Testis (tissue), 3 donors: ENCODE measurements around the gene RIPOR3. TPM values are rescaled to one million over a fixed set of nuclear protein-coding genes. Genes with fewer than 3 reads are reported as not detected.

ENCODE experiments used
- DNase-seq: peaks from one replicate; pipeline ENCODE4 v3.0.0-alpha.2; 2019
- H3K27ac ChIP-seq, 2 donors: fragments of 200-600 bp; sonication (generic); one replicate each; pipeline ENCODE4 v1.5.1; 2019
- H3K27me3 ChIP-seq: fragments of 200-600 bp; sonication (generic); one replicate; pipeline ENCODE4 v1.5.1; 2019
- H3K36me3 ChIP-seq: fragments of 200-600 bp; sonication (generic); one replicate; pipeline ENCODE4 v1.5.1; 2017; ENCODE audit warnings: low read depth; ENCODE audit errors: missing control alignments
- H3K4me1 ChIP-seq: fragments of 200-600 bp; sonication (generic); one replicate; pipeline ENCODE4 v1.5.1; 2019
- H3K4me3 ChIP-seq, 2 donors: fragments of 200-600 bp; sonication (generic); one replicate each; pipeline ENCODE4 v1.5.1; 2017 to 2019
- H3K9me3 ChIP-seq: fragments of 200-600 bp; sonication (generic); one replicate; pipeline ENCODE4 v1.5.1; 2017
- POLR2A ChIP-seq: fragments of 450-650 bp; IDR thresholded peaks from one replicate; pipeline ENCODE4 v1.6.1; 2017; ENCODE audit warnings: antibody characterized with exemption, mild to moderate bottlenecking, moderate library complexity
- WGBS, 2 donors: methylation state at CpG; one replicate each; pipeline ENCODE4 v1.1.5; 2018; 5-methylcytosine and 5-hydroxymethylcytosine counted together
- intact Hi-C: fragments of 100-400 bp; cut with DNase I; formaldehyde crosslinking; loops from one replicate; pipeline ENCODE4 v1.15.1; 2023; ENCODE audit warnings: low total_unique reads
- polyA plus RNA-seq: library from polyadenylated mRNA; stranded (reverse); fragments of 350-450 nt; fragmentation: Illumina TruSeq; extraction: RNeasy Lipid Tissue Mini Kit (QIAGEN cat#74804); gene quantifications from one replicate; pipeline ENCODE4 v1.2.3, GENCODE V29; 2014; ENCODE audit warnings: low read depth, low replicate concordance; ENCODE audit not compliant: insufficient read depth
- total RNA-seq, 2 donors: library from RNA; depleted of rRNA; stranded (reverse); fragments of >200 nt; gene quantifications; one replicate each; pipeline ENCODE4 v1.2.3, GENCODE V29; 2016
- TF ChIP-seq, protein P1 (sequence below), 3 experiments: fragments of 450-650 bp in 2 of 3; fragments of 200-600 bp in 1 of 3; sonication (generic) in 1 of 3; IDR thresholded peaks; one replicate each; pipeline ENCODE4 v1.5.1; 2016 to 2019; ENCODE audit warnings: antibody characterized with exemption in 3 of 3, mild to moderate bottlenecking in 2 of 3, moderate library complexity in 1 of 3

RIPOR3 gene
- total and polyA plus RNA-seq, 3 donors from 2014 or later = 11.3 to 26.9 (median 22.1) TPM

DNA sequence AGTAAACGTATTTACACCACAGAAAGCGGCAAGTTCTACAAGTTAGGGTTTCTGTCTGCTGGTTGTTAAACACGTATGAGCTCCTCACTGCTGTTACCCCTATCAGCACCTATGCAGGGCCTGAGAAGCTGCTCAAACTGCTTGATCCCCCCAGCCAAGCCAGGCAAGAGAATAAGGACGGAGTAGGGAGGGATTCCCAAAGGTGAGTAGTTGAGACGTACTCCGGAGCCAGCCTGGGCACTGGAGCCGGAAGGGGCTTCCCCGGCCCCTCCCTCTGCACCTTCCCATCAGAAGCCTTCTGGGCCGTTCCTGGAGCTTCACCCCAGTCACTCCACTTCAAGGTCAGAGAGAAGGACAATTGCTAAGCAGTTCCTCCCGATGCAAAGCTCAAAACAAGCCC lies 58.0 kb downstream of the RIPOR3 start:
- Histone ChIP-seq H3K27ac (no peak overlapping the region), H3K4me3 (no peak overlapping the region), H3K4me1 (peaks cover 16% of the 10 kb centered on the region), H3K27me3 (no peaks in the 10 kb centered on the region), H3K36me3 (no peaks in the 10 kb centered on the region), H3K9me3 (no peaks in the 10 kb centered on the region)
- 60 to 65% methylated on average over 10 of the region's 10 CpGs for WGBS, 2 donors
- no peak for DNase-seq
- intact Hi-C loops = no loop called here
- TF ChIP-seq, protein P1, sequence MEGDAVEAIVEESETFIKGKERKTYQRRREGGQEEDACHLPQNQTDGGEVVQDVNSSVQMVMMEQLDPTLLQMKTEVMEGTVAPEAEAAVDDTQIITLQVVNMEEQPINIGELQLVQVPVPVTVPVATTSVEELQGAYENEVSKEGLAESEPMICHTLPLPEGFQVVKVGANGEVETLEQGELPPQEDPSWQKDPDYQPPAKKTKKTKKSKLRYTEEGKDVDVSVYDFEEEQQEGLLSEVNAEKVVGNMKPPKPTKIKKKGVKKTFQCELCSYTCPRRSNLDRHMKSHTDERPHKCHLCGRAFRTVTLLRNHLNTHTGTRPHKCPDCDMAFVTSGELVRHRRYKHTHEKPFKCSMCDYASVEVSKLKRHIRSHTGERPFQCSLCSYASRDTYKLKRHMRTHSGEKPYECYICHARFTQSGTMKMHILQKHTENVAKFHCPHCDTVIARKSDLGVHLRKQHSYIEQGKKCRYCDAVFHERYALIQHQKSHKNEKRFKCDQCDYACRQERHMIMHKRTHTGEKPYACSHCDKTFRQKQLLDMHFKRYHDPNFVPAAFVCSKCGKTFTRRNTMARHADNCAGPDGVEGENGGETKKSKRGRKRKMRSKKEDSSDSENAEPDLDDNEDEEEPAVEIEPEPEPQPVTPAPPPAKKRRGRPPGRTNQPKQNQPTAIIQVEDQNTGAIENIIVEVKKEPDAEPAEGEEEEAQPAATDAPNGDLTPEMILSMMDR (IDR thresholded peaks at IDR 0.05) = no peak
- TF ChIP-seq POLR2A = no peak

DNA sequence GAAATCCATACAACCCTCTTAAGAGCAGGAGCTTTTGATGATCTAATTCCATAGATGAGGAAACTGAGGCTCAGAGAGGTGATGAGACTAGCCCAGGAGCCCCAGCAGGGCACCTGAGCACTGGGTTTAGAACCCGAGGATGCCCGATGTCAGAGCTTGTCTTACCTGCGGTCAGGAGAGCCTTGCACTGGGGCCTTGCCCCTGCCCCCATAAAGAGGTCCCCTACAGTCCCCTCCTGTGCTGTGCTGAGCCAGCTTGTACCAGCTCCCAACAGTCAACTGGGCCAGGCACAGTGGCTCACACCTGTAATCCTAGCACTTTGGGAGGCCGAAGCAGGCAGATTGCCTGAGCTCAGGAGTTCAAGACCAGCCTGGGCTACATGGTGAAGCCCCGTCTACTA lies 58.6 kb downstream of the RIPOR3 start:
- Histone ChIP-seq H3K36me3 (no peaks in the 10 kb centered on the region), H3K9me3 (no peaks in the 10 kb centered on the region), H3K4me1 (peaks cover 16% of the 10 kb centered on the region), H3K27me3 (no peaks in the 10 kb centered on the region), H3K27ac (no peak overlapping the region), H3K4me3 (no peak overlapping the region)
- no peak for TF ChIP-seq POLR2A
- TF ChIP-seq, protein P1 (IDR thresholded peaks at IDR 0.05) = no peak
- intact Hi-C loops = no loop called here
- no peak for DNase-seq
- whole genome bisulfite sequencing, 2 donors = 97 to 98% methylated on average over 4 to 5 of the region's 5 CpGs

DNA sequence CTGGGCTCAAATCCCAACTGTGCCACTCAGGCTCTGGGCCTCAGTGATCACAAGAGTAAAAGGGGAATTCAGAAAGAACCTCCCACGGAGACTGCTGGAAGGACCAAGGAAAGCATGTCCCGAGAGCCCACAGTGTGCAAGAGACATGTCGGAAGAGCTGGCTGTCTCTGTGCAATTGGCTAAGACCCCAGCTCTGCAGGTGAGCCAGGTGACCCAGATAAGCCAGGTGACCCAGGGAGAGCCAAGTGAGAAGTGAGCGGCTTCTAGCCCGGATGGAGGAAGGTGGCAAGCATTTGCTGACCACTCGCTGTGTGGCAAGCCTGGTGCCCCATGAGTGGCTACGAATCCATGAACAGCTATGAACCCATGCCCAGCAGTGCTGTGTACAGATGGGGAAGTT lies 59.1 kb downstream of the RIPOR3 start:
- DNase-seq = no peak
- Histone ChIP-seq H3K27me3 (no peaks in the 10 kb centered on the region), H3K4me1 (peaks cover 15% of the 10 kb centered on the region), H3K9me3 (no peaks in the 10 kb centered on the region), H3K4me3 (no peak overlapping the region), H3K36me3 (no peaks in the 10 kb centered on the region), H3K27ac (no peak overlapping the region)
- WGBS, 2 donors = 80 to 87% methylated on average over 7 of the region's 7 CpGs
- intact Hi-C loops = no loop called here
- TF ChIP-seq, protein P1 (IDR thresholded peaks at IDR 0.05) = no peak
- no peak for TF ChIP-seq POLR2A

DNA sequence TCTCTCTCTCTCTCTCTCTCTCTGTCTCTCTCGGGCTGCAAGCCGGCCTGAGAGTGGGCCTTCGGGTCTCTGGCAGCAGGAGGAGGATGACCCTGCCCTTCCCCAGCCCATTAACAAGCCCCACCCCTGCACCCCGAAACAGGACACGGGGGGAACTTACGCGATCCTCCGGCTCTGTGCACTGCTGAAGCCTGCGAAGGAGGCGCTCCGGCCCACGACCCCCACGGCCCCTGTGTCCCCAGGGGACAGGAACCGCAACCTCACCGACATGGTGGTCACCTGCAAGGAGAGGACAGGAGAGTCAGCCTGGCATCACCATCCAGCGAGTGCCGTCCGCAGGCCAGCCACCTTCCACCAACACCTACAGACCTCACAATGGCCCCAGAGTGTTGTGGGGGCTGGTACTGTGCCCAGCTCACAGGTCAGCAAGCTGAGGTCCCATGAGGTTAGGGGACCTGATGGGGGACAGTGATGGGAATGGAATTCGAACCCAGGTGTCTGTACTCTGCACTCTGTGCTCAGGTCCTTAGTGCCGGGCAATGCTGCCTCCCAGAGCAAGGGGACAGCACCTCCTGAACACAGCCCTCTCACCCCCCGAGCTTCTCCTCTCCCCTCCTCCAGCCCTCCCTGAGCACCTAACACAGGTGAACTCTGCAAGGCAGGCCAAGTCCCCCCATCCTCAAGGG lies 60.6 kb downstream of the RIPOR3 start:
- intact Hi-C loops = no loop called here

DNA sequence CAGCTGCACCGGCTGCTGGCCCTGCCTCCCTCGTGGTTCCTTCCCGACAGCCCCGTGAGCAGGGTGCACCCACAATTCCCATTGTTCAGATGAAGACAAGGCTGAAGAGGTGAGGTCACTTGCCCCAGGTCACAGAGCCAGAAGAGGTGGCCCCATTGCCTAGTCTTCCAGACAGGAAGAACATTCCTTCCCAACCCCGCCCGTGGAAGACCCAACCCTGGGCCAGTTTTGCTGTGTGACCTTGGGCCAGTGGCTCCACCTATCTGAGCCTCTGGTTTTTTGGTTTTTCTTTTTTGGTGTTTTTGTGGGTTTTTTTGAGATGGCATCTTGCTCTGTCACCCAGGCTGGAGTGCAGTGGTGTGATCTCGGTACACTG lies 61.7 kb downstream of the RIPOR3 start:
- no peaks in the 10 kb centered on the region for H3K36me3 ChIP-seq
- H3K4me3 ChIP-seq = no peak overlapping the region
- no peak overlapping the region for H3K27ac ChIP-seq
- no peaks in the 10 kb centered on the region for H3K27me3 ChIP-seq
- intact Hi-C loops = no loop called here
- TF ChIP-seq POLR2A = no peak
- TF ChIP-seq, protein P1 (IDR thresholded peaks at IDR 0.05) = no peak
- DNase-seq = no peak
- WGBS, 2 donors = 77 to 83% methylated on average over 7 of the region's 7 CpGs
- peaks cover 11% of the 10 kb centered on the region for H3K4me1 ChIP-seq
- H3K9me3 ChIP-seq = no peaks in the 10 kb centered on the region

More for the DNA sequence above, 60.6 kb downstream of the RIPOR3 start:
- Histone ChIP-seq H3K4me1 (peaks cover 7% of the 10 kb centered on the region), H3K27me3 (no peaks in the 10 kb centered on the region), H3K36me3 (no peaks in the 10 kb centered on the region), H3K9me3 (no peaks in the 10 kb centered on the region), H3K4me3 (no peak overlapping the region), H3K27ac (no peak overlapping the region)
- TF ChIP-seq POLR2A = no peak
- DNase-seq = no peak
- 91 to 93% methylated on average over 13 to 21 of the region's 21 CpGs for WGBS, 2 donors
